Measurements from ENCODE around the gene SLC39A7.

SLC39A7 gene

GRCh38 chr6:33204165-33204414 is 3.4 kb downstream of the SLC39A7 start:
- DNase-seq (ENCODE audit: insufficient read length, low spot score) (no peak), FAIRE-seq (no peak)

DNA sequence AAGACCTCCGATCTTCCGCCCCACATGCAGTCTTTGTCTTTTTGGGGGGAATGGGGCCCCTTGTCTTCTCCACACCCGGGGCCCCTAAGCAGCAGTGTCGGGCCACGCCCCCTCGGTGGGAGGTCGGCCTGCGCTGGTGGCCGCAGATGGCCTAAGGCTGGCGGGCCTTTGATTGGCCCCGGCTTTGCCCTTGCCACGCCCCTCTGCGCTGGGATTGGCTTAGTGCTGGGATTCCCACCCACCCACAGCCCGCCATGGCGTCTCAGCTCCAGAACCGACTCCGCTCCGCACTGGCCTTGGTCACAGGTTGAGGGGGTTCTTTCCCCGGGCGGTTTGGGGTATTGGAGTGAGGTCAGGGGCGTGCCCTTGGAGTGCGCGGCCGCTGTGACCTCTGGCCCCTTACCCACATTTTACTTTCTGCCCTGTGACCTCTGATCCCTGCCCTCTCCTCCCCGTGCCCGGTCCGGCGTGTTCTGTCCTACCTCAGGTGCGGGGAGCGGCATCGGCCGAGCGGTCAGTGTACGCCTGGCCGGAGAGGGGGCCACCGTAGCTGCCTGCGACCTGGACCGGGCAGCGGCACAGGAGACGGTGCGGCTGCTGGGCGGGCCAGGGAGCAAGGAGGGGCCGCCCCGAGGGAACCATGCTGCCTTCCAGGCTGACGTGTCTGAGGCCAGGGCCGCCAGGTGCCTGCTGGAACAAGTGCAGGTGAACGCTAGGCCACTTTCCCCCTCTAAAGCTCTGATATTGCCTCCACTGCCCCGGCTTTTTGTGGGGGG is 3.9 kb downstream of the SLC39A7 start, which contains the start of gene HSD17B8:
Gene HSD17B8 (plus strand): TSS at position 241 of the 776 bp plus-strand sequence. CDS start 14 bp downstream, at position 255.
- DNase-seq (ENCODE audit: insufficient read length, low spot score) (peak; percentile 93), FAIRE-seq (peak; percentile 84)

- DNase-seq (ENCODE audit: insufficient read length, low spot score) (no peak), FAIRE-seq (no peak)
These were observed 4.7 kb downstream of the SLC39A7 start for GRCh38 chr6:33205191-33206026.

DNA sequence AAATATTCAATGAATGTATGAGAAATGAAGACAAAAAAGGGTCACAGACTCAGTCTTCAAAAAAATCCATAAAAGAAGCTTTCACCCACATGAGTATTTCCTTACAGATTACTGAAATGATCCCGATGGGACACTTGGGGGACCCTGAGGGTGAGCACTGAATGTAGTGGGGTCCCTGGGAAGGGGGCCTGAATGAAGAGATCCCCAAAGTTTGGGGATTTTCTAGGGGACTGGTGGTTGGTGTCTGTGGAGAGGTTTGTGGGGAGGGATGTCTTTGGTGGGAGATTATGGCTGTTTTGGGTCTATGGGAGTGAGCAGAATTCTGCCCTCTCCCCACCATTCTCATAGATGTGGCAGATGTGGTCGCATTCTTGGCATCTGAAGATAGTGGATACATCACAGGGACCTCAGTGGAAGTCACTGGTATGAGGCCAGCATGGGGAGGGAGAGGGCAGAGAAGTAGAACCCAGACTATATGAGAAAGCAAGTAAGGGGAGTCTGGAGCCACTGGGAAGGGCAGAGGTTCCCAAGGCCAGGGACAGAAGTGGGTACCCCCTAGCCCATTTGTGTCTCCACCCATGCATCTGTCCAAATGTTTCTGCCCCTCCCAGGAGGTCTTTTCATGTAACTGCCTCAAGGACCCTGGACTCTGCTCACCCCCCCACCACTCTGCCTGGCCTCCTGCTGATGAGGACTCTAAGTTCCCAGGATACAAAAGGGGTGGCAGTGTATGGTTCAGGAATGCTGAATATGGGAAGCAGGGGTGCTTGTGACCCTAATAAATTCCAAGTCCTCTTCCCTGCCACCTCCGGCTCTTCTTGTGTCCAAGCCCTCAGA is 5.6 kb downstream of the SLC39A7 start:
- FAIRE-seq (no peak), DNase-seq (ENCODE audit: insufficient read length, low spot score) (no peak)

DNA sequence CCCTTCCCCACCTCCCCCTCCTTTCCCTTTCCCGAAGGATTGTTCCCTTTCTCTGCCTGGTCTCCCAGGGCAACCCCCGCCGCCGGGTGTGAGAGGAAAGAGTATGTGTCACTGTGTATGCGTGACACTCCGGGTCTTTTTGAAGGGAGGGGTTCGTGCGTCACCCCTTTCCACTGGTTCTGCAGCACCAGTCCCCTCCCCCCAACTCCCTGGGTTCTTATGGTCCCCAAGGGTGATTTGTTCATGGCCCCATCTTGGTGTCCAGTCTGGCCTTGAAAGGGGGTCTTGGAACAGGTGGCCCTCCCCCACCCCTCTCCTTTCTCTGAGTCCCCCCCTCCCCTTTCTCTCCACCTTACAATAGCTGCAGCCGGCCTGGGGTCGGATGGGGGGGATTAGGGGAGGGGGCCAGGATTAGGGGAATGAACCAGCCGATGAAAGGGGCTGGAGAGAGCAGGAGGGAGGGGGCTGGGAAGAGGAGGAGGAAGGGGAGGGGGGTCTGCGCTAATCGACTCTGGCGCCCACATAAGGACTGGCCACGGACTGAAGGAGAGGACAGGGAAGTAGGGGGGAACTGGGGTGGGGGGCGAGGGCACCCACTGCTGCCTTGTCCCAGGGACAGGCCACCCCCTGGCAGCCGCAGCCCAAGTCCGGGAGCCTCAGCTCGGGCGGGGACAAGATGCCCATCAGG is 6.3 kb downstream of the SLC39A7 start:
- DNase-seq (ENCODE audit: insufficient read length, low spot score) (no peak), FAIRE-seq (no peak)

- DNase-seq (ENCODE audit: insufficient read length, low spot score) (no peak), FAIRE-seq (peak; percentile 73)
These were observed 7.0 kb downstream of the SLC39A7 start for GRCh38 chr6:33207552-33208090.

- peak; percentile 90 for DNase-seq (ENCODE audit: insufficient read length, low spot score)
- peak; percentile 64 for FAIRE-seq
These were observed 7.7 kb downstream of the SLC39A7 start, which contains the start of gene RING1 for GRCh38 chr6:33208091-33208967. Gene RING1, plus strand, starts transcription at chr6:33208500. Its CDS starts 323 bp downstream, at chr6:33208823.

GRCh38 chr6:33209856-33210255 is 9.2 kb downstream of the SLC39A7 start:
- FAIRE-seq (no peak), DNase-seq (ENCODE audit: insufficient read length, low spot score) (no peak)

- FAIRE-seq (no peak), DNase-seq (ENCODE audit: insufficient read length, low spot score) (no peak)
These were observed 10.5 kb downstream of the SLC39A7 start for GRCh38 chr6:33211136-33211535.

GRCh38 chr6:33211666-33212422 is 11.2 kb downstream of the SLC39A7 start:
- no peak for FAIRE-seq
- DNase-seq (ENCODE audit: insufficient read length, low spot score) = no peak

DNA sequence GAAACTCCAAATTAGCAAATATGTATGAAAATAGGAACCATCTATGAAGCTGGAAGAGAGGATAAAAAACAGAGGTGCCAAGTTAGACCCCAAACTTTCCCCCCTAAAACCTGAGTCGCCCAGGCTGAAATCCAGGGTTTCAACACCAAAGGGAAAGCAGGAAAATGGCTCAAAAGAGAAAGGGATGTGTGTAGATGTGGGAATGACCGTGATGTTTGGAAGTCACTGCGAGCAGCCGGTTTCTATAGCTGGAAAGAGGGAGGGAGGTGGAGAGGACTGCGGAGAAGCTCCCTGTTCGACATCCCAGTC is 12.1 kb downstream of the SLC39A7 start:
- DNase-seq (ENCODE audit: insufficient read length, low spot score) (no peak), FAIRE-seq (no peak)

GRCh38 chr6:33213166-33213988 is 12.7 kb downstream of the SLC39A7 start:
- no peak for DNase-seq (ENCODE audit: insufficient read length, low spot score)
- no peak for FAIRE-seq

- FAIRE-seq = no peak
- DNase-seq (ENCODE audit: insufficient read length, low spot score) = no peak
These were observed 13.3 kb downstream of the SLC39A7 start for GRCh38 chr6:33213989-33214335.

DNA sequence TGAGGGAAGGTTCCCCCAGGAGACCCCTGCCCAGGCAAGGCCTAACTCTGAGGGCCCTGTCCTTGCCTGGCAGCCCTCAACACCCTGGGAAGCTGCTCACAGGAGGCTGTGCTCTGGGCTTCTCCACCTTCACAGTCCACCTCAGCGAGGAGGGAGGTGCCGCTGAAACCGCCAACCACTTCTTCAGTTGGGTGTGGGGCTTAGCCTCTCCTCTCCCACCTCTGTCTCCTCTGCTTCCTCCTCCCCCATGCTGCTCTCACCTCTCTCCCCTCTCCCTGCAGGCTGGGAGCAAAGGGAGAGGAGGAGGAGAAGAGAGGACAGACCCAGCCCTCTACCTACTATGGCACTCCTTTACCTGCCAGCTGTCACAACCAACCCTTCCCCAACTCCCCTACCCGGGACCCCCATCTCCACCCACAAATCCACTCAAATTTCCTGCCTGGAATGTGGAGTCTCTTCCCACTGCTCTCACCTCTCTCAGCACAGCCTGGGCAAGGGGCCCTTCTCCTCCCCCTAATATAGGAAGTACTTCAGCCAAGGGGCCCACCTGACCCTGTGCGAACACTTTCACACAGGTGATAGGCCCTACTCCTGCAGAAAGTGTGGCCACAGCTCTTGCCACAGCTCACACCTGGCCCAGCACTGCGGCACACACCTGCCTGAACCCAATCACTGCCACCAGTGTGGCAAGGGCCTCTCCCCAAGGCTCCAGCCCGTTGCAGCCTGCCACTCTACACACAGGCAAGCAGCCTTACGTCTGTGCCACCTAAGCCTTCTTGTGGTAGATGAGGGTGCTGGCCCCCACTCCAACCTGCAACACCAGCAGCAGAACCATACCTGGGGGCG is 14.8 kb downstream of the SLC39A7 start:
- no peak for FAIRE-seq
- DNase-seq (ENCODE audit: insufficient read length, low spot score) = no peak

DNA sequence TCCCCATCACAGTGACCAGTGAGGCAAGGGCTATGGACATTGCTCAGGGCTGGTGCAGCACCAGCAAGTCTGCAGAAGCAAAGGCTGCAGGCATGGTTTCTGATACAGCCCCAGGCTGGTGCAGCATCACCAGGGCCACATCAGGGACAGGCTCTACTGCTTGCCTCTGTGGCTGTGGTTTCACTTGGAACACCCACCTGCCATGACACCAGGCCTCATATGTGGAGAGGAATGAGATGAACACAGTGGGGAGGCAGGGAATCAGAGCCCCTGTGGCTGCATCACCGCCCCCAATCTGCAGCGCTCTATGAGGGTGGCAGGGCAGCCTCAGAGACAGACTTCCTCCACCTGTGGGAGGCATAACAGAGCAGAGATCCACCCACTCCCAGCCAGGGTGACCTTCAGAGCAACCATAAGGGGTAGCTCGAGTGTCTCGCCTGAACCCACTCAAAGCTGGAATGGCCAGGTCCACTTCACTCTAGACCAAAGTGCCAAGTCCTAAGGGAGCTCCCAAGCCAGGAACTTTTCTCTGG is 15.5 kb downstream of the SLC39A7 start:
- DNase-seq (ENCODE audit: insufficient read length, low spot score) (no peak), FAIRE-seq (no peak)

- FAIRE-seq = no peak
These were observed 16.6 kb downstream of the SLC39A7 start for GRCh38 chr6:33217246-33217645.

DNA sequence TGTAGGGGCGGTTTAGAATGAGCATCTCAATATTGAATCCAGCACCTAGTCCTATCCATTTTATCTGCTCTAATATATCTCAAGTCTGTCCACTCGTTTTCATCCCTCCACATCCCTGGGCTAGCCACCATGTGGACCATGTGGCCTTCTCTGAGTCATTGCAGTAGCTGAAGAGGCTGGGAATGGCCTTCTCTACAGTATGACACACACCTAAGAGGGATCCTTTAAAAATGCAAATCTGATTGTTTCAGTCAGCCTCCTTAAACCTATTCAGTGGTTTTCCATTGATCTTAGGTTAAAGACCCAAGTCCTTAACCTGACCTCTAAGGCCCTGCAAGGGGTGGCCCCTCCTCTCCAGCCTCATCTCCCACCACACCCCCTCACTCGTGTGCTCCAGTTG is 17.0 kb downstream of the SLC39A7 start:
- no peak for FAIRE-seq

More at GRCh38 chr6:33217246-33217645, 16.6 kb downstream of the SLC39A7 start:
- DNase-seq (ENCODE audit: insufficient read length, low spot score) = no peak

More for the DNA sequence above, 17.0 kb downstream of the SLC39A7 start:
- DNase-seq (ENCODE audit: insufficient read length, low spot score) = no peak
